Endothelial cell of umbilical vein (primary cell): ENCODE results near the gene CEBPG.

ENCODE experiments used
- CTCF ChIP-seq, 2 donors: IDR thresholded peaks; 1 replicate in 1 of 2; 2 replicates in 1 of 2; pipeline ENCODE4 v1.5.1; 2011; ENCODE audit warnings: low read length in 2 of 2, mild to moderate bottlenecking in 2 of 2, moderate library complexity in 2 of 2, control low read depth in 1 of 2, inconsistent platforms in 1 of 2, low read depth in 1 of 2; ENCODE audit not compliant: insufficient read depth in 1 of 2; ENCODE audit errors: extremely low read depth in 1 of 2
- EZH2 ChIP-seq: IDR thresholded peaks from 2 replicates; pipeline ENCODE4 v1.6.1; 2012; ENCODE audit warnings: borderline replicate concordance, low read depth, mild to moderate bottlenecking, moderate library complexity, low read length, inconsistent platforms; ENCODE audit not compliant: severe bottlenecking
- MAX ChIP-seq: IDR thresholded peaks from 2 replicates; pipeline ENCODE4 v1.6.1; 2011; ENCODE audit not compliant: insufficient read depth, insufficient read length
- MYC ChIP-seq: IDR thresholded peaks from one replicate; pipeline ENCODE4 v1.6.1; 2011; ENCODE audit warnings: mild to moderate bottlenecking, low read depth, low read length

DNA sequence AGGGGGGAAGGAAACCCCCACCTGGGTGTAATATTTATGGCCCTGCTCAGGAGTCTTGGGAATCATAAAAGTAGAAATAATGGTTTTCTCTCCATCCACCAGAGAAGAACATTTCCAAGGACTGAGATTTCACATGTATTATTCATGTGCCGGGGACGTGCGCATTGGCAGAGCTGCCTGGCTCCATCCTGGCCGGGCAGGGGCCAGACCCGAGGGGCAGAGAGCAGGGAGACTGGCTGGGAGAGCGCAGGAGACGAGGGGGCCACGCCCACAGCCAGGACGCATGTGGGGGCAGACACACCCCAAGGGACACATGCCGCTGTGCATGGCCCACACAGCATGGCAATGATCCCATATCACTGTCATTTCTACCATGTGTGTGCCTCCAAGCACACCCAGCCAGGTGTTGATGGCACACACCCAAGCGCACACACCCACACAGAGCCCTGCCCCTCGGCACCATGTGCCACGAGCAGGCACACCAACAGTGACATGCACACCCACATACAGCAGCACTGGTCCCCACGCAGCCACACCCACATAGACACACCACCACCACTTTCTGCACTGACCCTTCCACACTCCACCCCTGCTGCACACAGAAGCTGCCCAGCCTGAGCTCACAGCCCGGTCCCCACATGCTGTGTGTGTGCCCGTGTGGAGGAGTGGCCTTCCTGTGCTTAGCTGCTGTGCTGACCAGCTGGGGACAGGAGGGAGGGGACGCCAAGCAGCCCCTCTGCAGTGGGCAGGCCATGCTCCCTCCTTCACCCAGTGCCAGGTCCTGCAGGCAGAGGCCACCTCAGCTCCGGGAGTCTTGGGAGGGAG is 39.3 kb downstream of the CEBPG start:
- TF ChIP-seq CTCF (IDR thresholded peaks at IDR 0.05; ENCODE audit: extremely low read depth in 1 of 2, insufficient read depth in 1 of 2, low read depth in 1 of 2, low read length in 2 of 2) (no peak), MYC (no peak), MAX (no peak), EZH2 (no peak)
